Kasumi-1 (cell line): ENCODE measurements around the gene MATN1.

ENCODE experiments used
- DNase-seq, 2 experiments: peaks; one replicate each; lab custom pipeline; 2025; lab: John Stamatoyannopoulos, UW

MATN1 gene

DNA sequence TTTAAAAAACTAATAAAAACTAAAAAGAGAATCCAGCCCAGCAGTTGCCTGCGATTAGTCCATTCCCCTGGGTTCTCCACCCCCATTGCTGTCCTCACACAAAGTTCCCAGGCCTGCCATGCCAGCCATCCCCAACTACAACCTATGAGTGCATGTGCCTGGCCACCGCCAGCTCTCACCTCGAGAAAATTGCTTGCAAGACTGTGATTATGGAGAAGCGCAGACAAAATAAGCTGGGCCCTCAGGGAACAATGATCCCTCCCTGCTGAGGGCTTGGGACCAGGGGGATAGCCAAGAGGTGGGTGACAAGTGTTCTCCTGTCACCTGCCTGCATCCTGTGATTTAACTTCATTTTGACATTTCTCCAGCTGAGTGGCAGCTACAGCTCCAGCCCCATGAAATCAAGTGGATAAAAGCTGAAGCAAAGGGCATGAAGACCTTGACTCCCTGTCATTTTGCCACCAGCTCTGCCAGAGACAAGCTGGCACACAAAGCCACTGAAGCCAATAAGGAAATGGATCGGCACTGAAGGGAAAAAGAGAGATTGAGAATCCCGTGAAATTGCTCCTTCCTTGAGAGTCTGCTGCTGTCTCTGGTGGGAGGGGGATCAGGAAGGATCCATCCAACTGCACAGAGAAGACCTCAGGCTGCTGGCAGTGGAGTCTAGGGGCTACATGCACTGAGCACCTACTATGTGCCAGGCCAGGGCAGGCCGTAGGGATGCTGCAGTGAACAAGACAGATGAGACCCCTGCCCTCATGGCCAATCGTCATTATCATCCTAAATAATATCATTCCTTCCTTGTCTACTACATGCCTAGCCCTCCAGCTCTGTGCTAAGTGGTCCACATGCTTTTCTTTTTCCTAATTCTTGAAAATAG is 40.7 kb downstream of the MATN1 start:
- no peak for DNase-seq

DNA sequence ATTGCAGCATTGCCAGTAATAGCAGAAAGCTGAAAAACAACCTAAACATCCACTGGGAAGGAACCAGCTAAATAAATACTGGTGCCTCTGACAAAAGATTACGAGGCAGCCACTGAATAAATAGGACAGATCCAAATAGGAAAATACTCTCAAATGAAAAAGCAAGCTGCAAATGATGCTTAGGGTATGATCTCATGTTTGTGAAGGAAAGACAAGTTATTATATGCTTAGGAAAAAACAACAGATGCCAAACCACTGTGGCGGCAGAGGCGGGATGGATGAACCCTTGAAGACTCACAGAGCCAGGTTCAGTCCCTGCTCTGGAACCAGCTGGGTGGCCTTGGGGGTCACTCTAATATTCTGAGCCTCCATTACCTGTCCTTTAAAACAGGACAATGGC is 41.6 kb downstream of the MATN1 start:
- DNase-seq = no peak

DNA sequence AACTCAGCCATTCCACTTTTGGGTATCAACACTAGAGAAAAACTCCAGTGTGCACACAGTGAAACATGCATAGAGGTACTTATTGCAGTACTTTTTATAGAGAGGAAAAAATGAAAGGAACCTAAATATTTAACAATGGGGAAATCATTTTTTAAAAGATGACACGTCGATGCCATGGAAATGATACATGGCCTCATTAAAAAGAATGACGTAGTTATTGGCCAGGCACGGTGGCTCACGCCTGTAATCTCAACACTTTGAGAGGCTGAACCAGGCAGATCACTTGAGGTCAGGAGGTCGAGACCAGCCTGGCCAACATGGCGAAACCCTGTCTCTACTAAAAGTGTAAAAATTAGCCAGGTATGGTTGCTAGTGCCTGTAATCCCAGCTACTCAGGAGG is 42.5 kb downstream of the MATN1 start:
- no peak for DNase-seq

DNA sequence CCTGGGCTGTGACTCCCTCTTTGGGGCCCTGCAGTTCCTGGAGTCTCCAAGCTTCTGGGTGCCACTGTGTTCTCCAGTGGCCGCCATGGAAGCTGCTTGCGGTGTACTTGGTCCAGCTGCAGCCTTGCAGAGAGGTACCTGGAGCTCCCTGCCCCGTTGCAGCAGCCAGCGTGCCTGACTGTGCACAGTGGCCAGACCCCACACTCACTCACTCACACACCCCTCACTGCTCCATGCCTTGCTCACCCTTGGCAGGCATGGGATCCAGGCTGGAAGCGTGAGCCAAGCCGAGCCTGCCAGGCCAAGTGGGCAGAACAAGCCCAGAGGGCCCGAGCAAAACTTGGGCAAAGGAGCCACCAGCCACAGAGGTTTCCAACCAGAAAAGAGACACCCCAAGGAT is 43.0 kb downstream of the MATN1 start:
- no peak for DNase-seq

DNA sequence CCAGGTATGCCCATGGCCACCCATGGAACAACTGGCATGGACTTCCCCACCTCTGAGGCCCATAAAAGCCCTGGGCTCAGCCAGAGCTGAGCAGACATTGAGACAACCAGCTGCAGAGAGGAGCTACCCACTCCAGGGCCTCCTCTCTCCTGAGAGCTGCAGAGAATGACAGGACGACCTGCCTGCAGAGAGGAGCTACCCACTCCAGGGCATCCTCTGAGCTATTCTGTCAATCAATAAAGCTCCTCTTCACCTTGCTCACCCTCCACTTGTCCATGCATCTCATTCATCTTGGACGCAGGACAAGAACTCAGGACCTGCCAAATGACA is 43.4 kb downstream of the MATN1 start:
- no peak for DNase-seq

DNA sequence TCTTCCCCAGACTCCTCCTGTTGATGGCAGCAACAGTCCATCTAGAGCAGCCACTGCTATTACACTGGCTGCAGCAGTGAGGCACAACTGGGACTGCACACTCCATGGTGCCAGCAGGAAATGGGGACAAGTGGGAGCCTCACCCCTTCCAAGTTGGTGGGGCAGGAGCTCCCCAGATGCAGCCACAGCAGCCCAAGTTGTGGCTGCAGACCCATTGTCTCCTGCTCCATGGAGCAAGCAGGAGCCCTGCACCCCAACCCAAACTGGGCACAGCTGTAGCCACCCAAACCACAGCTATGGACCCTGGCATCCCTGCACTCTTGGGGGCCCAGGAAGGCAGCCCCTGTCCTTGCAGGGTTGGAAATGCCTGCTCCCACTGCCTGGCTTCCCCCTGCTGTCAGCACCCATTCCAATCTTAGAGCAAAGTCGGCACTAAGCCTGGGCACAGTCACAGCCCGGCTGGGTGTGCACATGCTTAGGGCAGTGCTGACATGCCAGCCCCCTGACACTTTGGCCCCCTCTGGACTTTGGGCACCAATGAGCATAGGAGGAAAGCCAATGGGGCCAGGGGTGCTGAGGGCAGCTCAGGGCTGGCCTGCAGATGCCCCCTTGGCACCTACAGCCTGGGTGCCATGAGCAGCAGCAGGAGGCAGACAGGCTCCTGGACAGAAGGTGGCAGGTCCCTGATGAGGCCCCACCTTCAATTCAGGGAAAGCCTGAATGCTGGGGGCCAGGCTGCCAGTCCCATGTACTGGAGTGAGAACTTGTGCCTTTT is 44.0 kb downstream of the MATN1 start:
- no peak for DNase-seq

DNA sequence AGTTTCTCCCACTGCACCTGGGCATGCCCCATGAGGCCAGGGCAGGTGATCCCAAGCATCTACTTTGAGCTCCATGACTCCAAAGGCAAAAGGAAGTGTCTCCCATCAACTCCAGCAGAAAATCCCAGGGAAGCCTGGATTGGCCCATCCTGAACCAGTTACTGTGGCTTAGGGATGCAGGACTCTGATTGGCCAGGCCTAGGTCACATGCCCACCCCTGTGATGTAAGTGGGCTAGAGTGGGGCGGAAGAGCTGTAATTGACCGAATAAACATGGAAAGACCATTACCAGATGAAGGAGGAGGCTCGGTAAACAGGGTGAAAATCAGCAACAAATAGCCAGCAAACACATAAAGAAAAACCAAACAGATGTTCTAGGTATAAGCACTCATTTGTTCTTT is 45.2 kb downstream of the MATN1 start:
- DNase-seq = no peak

DNA sequence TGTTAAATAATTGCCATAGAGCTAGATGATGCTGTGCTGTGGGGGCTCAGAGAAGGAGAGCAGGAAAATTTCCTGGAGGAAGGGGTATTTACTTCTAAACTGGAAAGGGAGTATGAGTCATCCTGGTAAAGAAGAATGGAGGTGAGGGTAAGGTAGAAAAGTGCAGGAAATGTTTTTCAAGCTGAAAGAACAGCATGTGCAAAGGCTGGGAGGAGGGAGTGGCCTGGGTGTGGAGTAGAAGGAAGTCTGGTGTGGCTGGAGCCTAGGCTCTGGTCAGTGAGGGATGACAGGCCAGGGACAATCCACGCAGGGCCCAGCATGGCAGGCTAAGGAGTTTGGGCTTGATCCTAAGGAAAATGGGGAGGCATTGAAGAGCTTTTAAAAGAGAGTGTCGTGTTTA is 45.9 kb downstream of the MATN1 start:
- no peak for DNase-seq

DNA sequence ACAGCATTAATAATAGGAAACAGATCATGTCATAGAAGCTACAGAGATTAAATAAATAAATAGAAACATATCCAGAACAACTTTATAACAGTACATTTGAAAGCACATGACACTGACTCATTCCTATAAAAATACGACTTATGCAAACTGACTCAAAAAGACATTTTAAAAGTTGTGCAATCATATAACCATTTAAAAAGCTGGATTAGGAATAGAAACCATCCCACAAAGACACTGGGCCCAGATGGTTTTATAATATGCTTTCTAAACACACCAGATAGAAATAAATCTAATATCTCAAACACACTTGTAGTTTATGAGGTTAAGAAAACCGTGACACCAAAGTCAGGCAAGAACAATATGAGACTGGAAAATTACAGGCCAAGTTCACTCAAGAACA is 47.6 kb downstream of the MATN1 start:
- no peak for DNase-seq

DNA sequence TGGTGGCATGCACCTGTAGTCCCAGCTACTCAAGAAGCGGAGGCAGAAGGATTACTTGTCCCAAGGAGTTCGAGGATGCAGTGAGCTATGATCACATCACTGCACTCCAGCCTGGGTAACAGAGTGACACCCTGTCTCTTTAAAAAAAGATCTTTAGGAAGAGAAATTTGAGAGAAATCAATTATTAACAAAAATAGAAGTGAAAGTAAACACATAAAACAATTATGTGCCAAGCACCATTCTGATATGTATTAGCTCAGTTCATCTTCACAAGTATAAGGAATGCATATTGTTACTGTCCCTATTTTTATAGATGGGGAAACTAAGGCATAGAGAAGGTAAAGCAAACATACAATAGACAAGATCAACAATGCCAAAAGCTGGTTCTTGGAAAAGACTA is 48.1 kb downstream of the MATN1 start:
- DNase-seq = no peak

DNA sequence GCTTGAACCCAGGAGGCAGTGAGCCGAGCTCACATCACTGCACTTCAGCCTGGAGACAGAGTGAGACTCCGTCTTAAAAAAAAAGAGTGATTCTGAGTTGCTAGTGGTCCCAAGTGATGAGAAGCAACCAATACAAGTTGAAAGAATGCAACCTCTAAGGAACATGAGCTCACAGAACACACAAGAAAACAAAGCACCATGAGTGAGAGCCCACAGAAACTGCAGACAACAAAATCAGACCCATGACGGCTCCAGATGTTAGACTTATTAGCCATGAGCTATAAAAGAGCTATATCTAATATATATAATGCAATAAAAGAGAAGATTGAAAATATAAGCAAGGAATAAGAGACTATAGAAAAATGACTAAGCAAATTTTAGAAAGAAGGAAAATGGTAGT is 50.0 kb downstream of the MATN1 start:
- no peak for DNase-seq

DNA sequence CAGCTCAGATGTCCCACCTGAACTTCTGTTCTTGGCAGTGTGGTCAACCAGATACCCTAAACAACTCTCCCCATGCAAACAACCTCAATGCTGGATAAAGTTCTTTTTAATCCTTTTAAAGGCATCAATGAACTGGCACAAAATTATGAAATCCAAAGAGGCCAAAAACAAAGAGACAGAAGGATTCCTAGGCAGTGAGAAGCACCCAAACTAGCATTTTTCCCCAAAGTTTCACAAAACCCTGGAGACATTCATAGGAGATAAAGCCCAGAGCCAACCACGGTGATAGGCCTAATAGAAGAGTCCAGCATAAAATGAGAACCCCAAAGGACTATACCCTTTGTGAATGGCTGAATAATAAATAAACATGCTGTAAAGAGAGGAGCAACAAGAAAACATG is 50.7 kb downstream of the MATN1 start:
- DNase-seq = no peak

DNA sequence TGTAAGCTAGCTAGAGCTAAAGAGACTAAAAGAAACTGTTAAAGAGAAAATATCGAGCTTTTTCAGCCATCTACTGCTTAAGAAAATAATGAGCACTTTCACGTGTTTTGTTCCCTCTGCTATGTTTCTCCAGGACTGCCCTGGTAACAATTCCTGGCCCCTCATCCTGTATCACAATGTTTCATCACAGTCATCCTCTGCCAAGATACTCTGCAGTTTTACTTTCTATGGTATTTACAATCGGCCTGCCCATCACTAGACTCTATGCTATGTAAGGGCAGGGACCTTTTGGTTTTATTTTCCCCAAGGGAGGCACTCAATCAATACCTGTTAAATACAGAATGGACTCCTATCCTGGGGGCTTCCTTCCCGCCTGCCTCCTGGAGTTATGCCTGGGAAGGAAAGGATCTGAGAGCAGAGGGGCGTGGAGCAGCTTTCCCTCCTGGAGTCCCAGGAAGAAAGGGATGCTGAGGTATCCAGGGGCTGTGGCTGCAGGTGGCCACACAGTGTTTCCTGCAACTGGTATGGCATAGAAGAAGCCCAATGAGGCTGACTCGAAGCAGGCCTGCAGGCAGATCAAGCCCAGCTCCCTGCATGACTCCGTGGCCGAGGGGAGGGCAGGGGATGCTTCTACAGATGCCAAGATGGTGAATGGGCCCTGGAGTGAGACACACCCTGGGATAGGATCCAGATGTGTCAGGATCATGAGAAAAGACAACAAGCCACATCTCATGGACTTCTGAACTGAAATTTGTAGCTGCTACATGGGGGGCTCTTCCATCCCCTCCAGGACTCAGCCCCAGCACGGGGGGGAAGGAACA is 52.9 kb downstream of the MATN1 start:
- DNase-seq = no peak

DNA sequence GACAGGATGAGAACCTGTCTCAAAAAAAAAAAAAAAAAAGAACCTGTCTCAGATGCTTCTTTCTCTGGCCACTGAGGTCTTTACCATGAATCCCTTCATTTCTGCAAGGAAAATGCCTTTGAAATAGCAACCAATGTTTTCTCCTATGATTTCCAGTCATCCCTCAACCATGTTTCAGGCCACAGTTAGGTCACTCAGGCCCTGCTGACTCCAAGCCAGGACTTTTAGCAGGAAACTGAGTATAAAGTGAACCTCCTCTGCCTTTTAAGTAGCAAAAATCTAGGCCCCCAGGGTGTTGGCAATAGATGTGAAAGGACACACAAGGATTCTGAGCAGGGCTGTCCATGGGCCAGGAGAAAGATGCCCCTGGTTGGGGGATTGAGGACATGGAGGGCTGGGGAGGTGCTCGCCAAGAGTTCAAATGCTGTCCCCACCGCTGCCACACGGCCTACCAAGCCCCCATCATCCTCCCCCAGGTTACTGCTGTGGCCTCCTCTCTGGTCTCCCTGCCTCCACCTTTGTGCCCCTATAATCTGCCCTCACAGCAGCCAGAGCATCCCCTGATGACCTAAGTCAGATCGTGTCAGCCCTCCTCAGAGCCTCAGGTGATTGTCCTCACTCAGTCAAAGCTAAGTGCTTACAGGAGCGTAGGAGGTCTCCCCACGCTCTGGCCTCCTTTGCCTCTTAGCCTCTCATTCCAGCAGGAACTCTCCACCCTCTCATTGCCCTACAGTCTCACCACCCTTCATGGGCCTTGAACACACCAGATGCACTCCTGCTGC is 54.6 kb downstream of the MATN1 start:
- DNase-seq = no peak

DNA sequence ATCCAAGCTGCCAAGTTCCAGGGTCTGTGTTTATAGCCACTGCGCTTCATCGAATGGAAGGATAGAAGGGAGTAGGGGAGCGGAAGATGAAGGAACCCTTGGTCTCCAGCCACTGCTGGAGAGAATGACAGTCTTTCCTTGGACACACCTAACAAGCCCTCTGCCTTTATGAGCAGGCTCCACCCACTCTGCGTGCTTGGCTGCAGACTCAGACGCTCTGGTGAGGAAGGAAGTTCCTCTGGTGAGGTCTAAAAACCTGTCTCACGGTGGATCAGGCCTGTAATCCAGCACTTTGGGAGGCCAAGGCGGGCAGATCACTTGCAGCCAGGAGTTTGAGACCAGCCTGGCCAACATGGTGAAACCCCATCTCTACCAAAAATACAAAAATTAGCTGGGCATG is 55.4 kb downstream of the MATN1 start:
- DNase-seq = no peak

DNA sequence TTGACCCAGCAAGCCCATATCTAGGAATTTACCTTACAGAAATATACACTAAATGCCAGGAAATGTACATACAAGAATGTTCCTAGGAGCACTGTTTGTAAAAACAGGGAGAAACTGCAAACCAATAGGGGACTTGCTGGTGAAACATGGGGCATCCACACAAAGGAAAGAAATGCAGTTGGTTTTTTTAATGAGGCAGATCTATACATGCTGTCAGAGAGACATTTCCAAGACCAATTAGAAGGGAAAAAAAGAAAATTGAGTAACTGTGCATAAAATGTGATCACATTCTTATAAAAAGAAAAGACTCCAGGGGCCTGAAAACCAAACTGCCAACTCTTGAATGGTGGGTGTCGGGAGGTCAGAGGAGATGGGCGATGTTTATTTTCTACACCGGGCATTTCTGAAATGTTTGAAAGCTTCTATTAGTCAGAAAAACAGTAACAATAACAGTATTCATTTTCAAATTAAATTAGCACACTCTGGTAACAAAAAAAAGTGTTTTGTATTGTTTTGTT is 56.6 kb downstream of the MATN1 start:
- no peak for DNase-seq

DNA sequence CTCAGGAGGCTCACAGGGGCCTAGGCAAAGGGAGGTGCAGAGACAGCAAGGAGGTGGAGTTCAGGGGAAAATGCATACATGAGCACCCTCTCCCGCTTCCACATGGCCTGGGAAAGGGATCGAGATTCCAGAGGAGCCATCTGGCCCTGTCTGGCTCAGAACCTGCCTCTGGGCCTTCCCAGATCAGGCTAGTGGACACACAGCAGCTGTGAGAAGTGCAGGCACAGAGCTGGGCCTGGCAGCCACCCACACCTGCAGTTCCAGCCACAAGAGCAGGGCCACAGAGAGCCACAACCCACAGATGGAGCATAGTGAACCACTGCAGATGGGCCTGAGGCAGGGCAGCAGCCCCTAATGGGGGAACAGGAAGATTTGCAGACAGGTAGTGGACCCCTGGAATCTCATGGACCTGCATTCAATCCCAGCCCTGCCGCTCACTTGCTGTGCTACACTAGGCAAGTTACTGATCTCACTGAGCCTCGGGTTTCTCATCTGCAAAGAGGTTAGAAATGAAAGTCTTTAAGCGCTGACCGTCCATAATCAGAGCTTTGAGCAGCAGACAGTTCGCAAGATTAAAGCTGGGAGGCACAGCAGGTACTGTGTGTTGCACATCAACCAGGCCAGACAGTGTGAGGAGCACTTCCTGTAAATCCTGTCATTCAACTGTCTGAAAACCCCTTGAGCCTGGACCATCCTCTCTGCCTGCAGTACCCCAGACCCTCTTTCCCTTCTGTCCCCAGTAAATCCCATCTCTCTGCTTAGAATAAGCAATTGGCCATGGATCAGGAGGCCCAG is 58.0 kb downstream of the MATN1 start:
- DNase-seq = no peak

DNA sequence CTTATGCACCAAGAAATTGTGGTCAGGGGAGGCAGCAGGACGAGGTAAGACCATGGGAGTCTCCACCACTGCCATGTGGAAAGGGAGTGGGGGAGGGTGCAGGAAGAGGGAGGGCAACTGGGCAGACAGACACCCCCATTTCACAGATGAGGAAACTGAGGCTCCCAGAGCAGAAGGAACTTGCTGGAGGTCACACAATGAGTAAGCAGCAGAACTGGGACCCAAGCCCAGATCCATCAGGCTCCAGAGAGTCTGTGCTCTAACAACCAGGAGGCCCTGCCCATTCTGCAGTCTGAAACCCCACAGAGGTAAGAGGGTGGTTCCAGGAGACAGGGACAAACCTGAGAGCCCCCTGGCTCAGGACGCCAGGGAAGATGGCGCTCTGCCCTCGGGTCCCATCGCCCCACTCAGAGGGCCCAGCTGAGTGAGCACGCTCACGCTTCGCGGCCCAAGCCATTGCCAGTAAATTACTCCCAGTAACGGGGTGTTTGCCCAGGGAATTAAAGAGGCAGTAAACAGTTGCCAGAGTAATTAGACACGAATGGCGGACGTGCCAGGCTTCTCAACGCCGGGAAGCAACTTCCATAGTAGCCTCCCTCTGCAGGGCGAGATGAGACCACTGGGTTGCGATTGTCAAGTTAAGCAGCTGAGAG is 59.2 kb downstream of the MATN1 start:
- no peak for DNase-seq

DNA sequence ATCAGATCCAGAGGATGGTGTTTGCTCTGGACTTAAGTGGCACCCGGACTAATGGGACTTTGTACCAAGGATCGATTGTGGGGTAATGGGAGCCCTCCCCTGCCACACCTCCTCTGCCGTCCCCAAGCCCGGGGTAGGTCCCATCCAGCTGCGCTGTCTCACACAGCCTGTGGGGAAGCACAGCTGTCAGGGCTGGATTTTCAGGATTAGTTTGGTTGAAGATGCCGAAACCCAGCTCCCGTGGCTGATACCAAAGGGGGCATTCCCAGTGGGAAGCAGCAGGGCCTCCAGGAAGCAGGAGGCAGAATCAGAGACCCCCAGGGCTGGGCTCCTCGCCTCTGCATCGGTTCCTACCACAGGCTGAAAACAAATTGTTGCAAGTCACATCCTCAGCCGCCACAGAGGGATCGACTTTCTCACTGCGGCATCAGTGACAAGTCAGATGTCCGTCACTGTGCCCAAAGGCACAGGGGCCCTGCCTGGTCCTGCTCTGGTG is 59.7 kb downstream of the MATN1 start:
- no peak for DNase-seq

DNA sequence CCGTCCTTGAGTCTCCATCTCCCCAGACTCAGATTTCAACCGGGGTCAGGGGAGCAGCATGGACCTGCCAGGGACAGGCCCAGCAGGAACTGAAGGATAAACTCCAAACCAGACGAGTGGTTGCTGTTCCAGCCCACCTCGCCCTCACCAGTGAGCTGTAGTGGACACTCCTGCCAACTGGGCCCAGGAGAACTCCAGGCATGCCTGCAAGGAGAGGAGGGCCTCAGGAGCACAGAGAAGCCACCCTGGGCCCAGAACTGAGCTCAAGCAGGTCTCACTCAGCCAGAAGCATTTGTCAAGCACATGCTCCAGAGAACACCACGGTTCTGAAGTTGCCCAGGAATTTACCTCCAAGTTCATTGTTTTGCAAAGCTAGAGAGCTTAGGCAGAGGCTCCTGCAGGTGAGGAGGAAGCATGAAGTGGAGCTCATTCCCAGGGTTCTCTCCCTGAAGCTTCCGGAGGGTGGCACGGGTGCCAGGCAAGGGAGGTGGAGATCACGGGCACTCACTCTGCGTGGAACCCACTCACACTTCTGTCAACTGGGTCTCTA is 61.0 kb downstream of the MATN1 start:
- no peak for DNase-seq
